ENCODE results near the gene TBC1D32.

Gene TBC1D32

GRCh38 chr6:121157906-121158305 is 176.4 kb downstream of the TBC1D32 start:
- no peak for TF ChIP-seq RARB (CRISPR knock-in tag; IDR thresholded peaks at IDR 0.05)
- TF ChIP-seq SNAI2 (CRISPR knock-in tag; IDR thresholded peaks at IDR 0.05) = no peak
- TF ChIP-seq ESRRG (CRISPR knock-in tag; IDR thresholded peaks at IDR 0.05) = no peak
- TF ChIP-seq ZNF70 (CRISPR knock-in tag; IDR thresholded peaks at IDR 0.05) = no peak
- TF ChIP-seq POU6F1 (CRISPR knock-in tag; IDR thresholded peaks at IDR 0.05; ENCODE audit: borderline replicate concordance, low read depth) = no peak
- no peak for TF ChIP-seq TSHZ2 (CRISPR knock-in tag; IDR thresholded peaks at IDR 0.05)
- TF ChIP-seq ZFP30 (CRISPR knock-in tag; IDR thresholded peaks at IDR 0.05) = no peak
- no peak for TF ChIP-seq ZNF8 (CRISPR knock-in tag; IDR thresholded peaks at IDR 0.05)
- TF ChIP-seq OSR1 (CRISPR knock-in tag; IDR thresholded peaks at IDR 0.05) = no peak
- TF ChIP-seq ZFP3 (CRISPR knock-in tag; IDR thresholded peaks at IDR 0.05) = no peak
- TF ChIP-seq TOX (CRISPR knock-in tag; IDR thresholded peaks at IDR 0.05; ENCODE audit: borderline replicate concordance) = no peak
- TF ChIP-seq CSRNP3 (CRISPR knock-in tag; IDR thresholded peaks at IDR 0.05) = no peak
- TF ChIP-seq CSDC2 (CRISPR knock-in tag; IDR thresholded peaks at IDR 0.05) = no peak
- TF ChIP-seq CREB5 (CRISPR knock-in tag; IDR thresholded peaks at IDR 0.05; ENCODE audit: low read depth) = no peak
- TF ChIP-seq ZC3H10 (CRISPR knock-in tag; IDR thresholded peaks at IDR 0.05) = no peak
- TF ChIP-seq PATZ1 (CRISPR knock-in tag; IDR thresholded peaks at IDR 0.05; ENCODE audit: borderline replicate concordance) = no peak
- no peak for TF ChIP-seq PPARA (CRISPR knock-in tag; IDR thresholded peaks at IDR 0.05; ENCODE audit: borderline replicate concordance)
- TF ChIP-seq ARNTL (CRISPR knock-in tag; IDR thresholded peaks at IDR 0.05; ENCODE audit: borderline replicate concordance, low read depth) = no peak
- TF ChIP-seq ISL1 (CRISPR knock-in tag; IDR thresholded peaks at IDR 0.05) = no peak
- TF ChIP-seq TCF4 (CRISPR knock-in tag; IDR thresholded peaks at IDR 0.05; ENCODE audit: borderline replicate concordance) = no peak
- ATAC-seq = no peak

- TF ChIP-seq TOX (CRISPR knock-in tag; IDR thresholded peaks at IDR 0.05; ENCODE audit: borderline replicate concordance) (no peak), GLIS3 (CRISPR knock-in tag; IDR thresholded peaks at IDR 0.05) (no peak), ARNTL (CRISPR knock-in tag; IDR thresholded peaks at IDR 0.05; ENCODE audit: borderline replicate concordance, low read depth) (no peak), CSDC2 (CRISPR knock-in tag; IDR thresholded peaks at IDR 0.05) (no peak), ZNF565 (CRISPR knock-in tag; conservative IDR thresholded peaks at IDR 0.05; ENCODE audit: low read depth) (no peak), TSHZ2 (CRISPR knock-in tag; IDR thresholded peaks at IDR 0.05) (no peak), TCF4 (CRISPR knock-in tag; IDR thresholded peaks at IDR 0.05; ENCODE audit: borderline replicate concordance) (no peak), PATZ1 (CRISPR knock-in tag; IDR thresholded peaks at IDR 0.05; ENCODE audit: borderline replicate concordance) (no peak), BACH2 (CRISPR knock-in tag; IDR thresholded peaks at IDR 0.05; ENCODE audit: borderline replicate concordance) (no peak), RARB (CRISPR knock-in tag; IDR thresholded peaks at IDR 0.05) (no peak), OSR1 (CRISPR knock-in tag; IDR thresholded peaks at IDR 0.05) (no peak)
- ATAC-seq = no peak
Measured at GRCh38 chr6:121143476-121143875, 190.8 kb downstream of the TBC1D32 start.
